Adrenal gland (tissue), 12 donors: ENCODE data around the gene TTC5. TPM values are rescaled to one million over a fixed set of nuclear protein-coding genes. Genes with fewer than 3 reads are reported as not detected.
"Not testable (repeated sequence)": the region's sequence is repeated elsewhere in the genome, so short reads cannot be mapped to it uniquely, and the experiment has no call there.

Experiments used
- DNase-seq, 7 donors: peaks; one replicate each; pipeline ENCODE4 v3.0.0-alpha.2; 2019 to 2020
- H3K27ac ChIP-seq, 5 donors: fragments of 200-600 bp; sonication (generic) in 4 of 5; 1 replicate in 3 of 5; 2 replicates in 2 of 5; pipeline versions ENCODE4 v1.5.1 to v1.8.0; 2016 to 2020; ENCODE audit warnings: mild to moderate bottlenecking in 1 of 5
- H3K27me3 ChIP-seq: fragments of 200-600 bp; 2 replicates; pipeline ENCODE4 v1.8.0; 2021
- H3K36me3 ChIP-seq, 2 donors: fragments of 200-600 bp; replicated peaks in 1 of 2; 1 replicate in 1 of 2; 2 replicates in 1 of 2; pipeline versions ENCODE4 v1.5.1 to v1.8.0; 2018 to 2022
- H3K4me1 ChIP-seq, 2 donors: fragments of 200-600 bp; replicated peaks in 1 of 2; 1 replicate in 1 of 2; 2 replicates in 1 of 2; pipeline versions ENCODE4 v1.5.1 to v1.8.0; 2018 to 2021
- H3K4me3 ChIP-seq, 4 donors: fragments of 200-600 bp; sonication (generic) in 3 of 4; one replicate each; pipeline ENCODE4 v1.5.1; 2016 to 2018
- H3K9me3 ChIP-seq, 3 donors: fragments of 200-600 bp; sonication (generic) in 1 of 3; replicated peaks in 1 of 3; 1 replicate in 2 of 3; 2 replicates in 1 of 3; pipeline versions ENCODE4 v1.5.1 to v1.8.0; 2016 to 2021
- CTCF ChIP-seq, 6 experiments: fragments of 450-650 bp in 4 of 6; fragments of 200-600 bp in 2 of 6; sonication (generic) in 1 of 6; IDR thresholded peaks; 1 replicate in 5 of 6; 2 replicates in 1 of 6; pipeline versions ENCODE4 v1.5.1 to v1.8.0; 2016 to 2021; ENCODE audit warnings: antibody characterized with exemption in 6 of 6, mild to moderate bottlenecking in 2 of 6, moderate library complexity in 1 of 6
- POLR2A ChIP-seq, 2 donors: fragments of 450-650 bp; IDR thresholded peaks; one replicate each; pipeline ENCODE4 v1.6.1; 2017; ENCODE audit warnings: antibody characterized with exemption in 2 of 2, mild to moderate bottlenecking in 2 of 2, moderate library complexity in 1 of 2
- WGBS, 4 donors: extraction: QIAGEN DNeasy Blood & Tissue Kit in 2 of 4; methylation state at CpG; one replicate each; pipeline versions ENCODE4 v1.1.5 to v1.1.7; 2013 to 2017; 5-methylcytosine and 5-hydroxymethylcytosine counted together
- intact Hi-C, 2 donors: fragments of 100-400 bp; cut with DNase I; formaldehyde crosslinking; loops; one replicate each; pipeline versions ENCODE4 v1.14.1 to v1.15.0; 2022 to 2023
- polyA plus RNA-seq, 3 donors: library from polyadenylated mRNA; stranded (reverse); fragments of 200-250 nt in 2 of 3; fragments of 350-450 nt in 1 of 3; fragmentation: Illumina TruSeq in 1 of 3; extraction: RNeasy Lipid Tissue Mini Kit (QIAGEN cat#74804) in 1 of 3; gene quantifications; one replicate each; pipeline ENCODE4 v1.2.3, GENCODE V29; 2013 to 2014
- total RNA-seq, 9 donors: library from RNA; depleted of rRNA in 4 of 9; stranded (reverse); fragments of >200 nt in 4 of 9; fragments of 120-200 nt in 1 of 9; fragmentation: NEBNext Ultra II Directional in 1 of 9; extraction: Animal tissue kit (Norgen Biotek cat#: 25700) in 1 of 9; gene quantifications; one replicate each; pipeline versions ENCODE4 v1.1.0 to v1.2.4, GENCODE V29; 2013 to 2023
- donor health status: healthy with polysubstance abuse.
- donor health status: Bipolar disorder and iron deficiency.
- donor health status: DM: yes; HTN: yes; CAD: no.
- donor health status: DM: no; HTN: no; CAD: no.
- donor health status: DM: no; HTN: no; CAD: no.
- donor health status: DM: yes; HTN: yes; CAD: no.

The TTC5 gene
- total and polyA plus RNA-seq, 12 donors, result 3.9 to 28.6 (median 15.0) TPM

DNA sequence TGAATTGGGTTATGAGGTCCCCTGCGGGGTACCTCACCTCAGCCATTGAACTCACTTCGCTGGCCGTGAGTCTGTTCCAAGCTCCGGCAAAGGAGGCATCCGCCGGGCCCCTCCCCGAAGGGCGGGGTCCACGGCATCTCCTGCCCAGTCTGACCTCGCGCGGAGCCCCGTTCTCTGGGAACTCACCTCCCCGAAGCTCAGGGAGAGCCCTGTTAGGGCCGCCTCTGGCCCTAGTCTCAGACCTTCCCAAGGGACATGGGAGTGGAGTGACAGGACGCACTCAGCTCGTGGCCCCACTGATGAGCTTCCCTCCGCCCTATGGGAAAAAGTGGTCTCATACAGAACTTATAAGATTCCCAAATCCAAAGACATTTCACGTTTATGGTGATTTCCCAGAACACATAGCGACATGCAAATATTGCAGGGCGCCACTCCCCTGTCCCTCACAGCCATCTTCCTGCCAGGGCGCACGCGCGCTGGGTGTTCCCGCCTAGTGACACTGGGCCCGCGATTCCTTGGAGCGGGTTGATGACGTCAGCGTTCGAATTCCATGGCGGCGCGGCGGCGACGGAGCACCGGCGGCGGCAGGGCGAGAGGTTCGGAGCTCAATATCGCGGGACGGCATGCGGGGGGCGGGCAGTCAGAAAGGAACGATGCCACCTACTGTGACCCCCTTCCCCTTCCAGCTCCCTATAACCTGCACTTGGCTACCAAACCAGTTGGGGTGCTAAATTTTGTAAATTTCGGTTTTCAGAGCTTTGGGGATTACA is 37.5 kb upstream of the TTC5 start, which contains the start of gene PARP2:
PARP2 (plus strand) TSS at position 544 of the 770 bp plus-strand sequence; CDS start at position 551, 7 bp downstream.
- no peaks in the 10 kb centered on the region for H3K9me3 ChIP-seq
- peak within 1 kb of the TSS; percentile 42 to 94 (median 90) for H3K27ac ChIP-seq
- peaks cover 13 to 16% of the 10 kb centered on the region in 2 donors for H3K4me1 ChIP-seq
- H3K27me3 ChIP-seq, result no peaks in the 10 kb centered on the region
- WGBS, 4 donors, result 0 to 1% (median 0%) methylated on average over 16 to 50 of the region's 50 CpGs
- peak in 2 of 6 experiments; percentile 4 to 31 for TF ChIP-seq CTCF (IDR thresholded peaks at IDR 0.05)
- peak; percentile 94 to 98 for TF ChIP-seq POLR2A (IDR thresholded peaks at IDR 0.05)
- DNase-seq, result peak; percentile 97 to 99 (median 98)
- H3K4me3 ChIP-seq, result peak within 1 kb of the TSS; percentile 64 to 75 (median 68)
- peaks cover 0 to 11% of the 10 kb centered on the region in 2 donors for H3K36me3 ChIP-seq
- intact Hi-C loops, result no loop called here

DNA sequence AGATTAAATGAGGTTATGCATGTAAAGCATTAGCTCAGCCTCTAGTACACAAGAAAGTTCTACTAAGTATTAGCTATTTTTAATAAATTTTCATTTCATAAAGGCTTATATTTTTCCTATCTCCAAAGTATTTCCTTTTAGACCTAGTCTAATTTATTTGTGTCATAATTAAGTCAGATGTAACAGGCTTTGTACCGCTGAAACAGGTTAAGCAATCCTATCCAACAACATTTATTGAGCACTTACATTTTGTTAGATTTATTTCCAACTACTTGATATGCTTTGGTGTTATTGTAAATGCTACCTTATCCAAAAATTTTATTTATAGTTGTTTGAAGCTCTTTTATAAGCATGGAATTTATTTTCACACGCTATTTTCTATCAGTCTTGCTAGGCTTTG is 35.9 kb upstream of the TTC5 start:
- no peaks in the 10 kb centered on the region for H3K9me3 ChIP-seq
- H3K27me3 ChIP-seq, result no peaks in the 10 kb centered on the region
- intact Hi-C loops, result no loop called here
- 55 to 71% (median 61%) methylated on average over 2 of the region's 2 CpGs for WGBS, 4 donors
- TF ChIP-seq CTCF (IDR thresholded peaks at IDR 0.05), result no peak
- TF ChIP-seq POLR2A (IDR thresholded peaks at IDR 0.05), result no peak
- H3K4me1 ChIP-seq, result peaks cover 7 to 8% of the 10 kb centered on the region in 2 donors
- H3K27ac ChIP-seq, result peak overlapping the region in 2 of 5 donors; percentile 89 to 90
- DNase-seq, result no peak
- peaks cover 0 to 7% of the 10 kb centered on the region in 2 donors for H3K36me3 ChIP-seq
- H3K4me3 ChIP-seq, result peak overlapping the region in 1 of 4 donors; percentile 64

DNA sequence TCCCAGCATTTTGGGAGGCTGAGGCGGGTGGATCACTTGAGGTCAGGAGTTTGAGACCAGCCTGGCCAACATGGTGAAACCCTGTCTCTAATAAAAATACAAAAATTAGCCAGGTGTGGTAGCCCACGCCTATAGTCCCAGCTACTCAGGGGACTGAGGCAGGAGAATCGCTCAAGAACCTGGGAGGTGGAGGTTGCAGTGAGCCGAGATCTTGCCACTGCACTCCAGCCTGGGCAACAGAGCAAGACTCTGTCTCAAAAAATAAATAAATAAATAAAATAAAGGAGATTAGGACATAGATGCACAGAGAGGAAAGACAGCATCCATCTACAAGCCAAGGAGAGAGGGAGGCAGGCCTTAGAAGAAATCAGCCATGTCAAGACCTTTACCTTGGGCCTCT is 35.3 kb upstream of the TTC5 start:
- H3K27ac ChIP-seq, DNase-seq, H3K27me3 ChIP-seq, H3K9me3 ChIP-seq, H3K4me3 ChIP-seq, H3K4me1 ChIP-seq, intact Hi-C loops, H3K36me3 ChIP-seq: not testable (repeated sequence)
- WGBS, 4 donors, result 94 to 98% (median 97%) methylated on average over 4 of the region's 4 CpGs

DNA sequence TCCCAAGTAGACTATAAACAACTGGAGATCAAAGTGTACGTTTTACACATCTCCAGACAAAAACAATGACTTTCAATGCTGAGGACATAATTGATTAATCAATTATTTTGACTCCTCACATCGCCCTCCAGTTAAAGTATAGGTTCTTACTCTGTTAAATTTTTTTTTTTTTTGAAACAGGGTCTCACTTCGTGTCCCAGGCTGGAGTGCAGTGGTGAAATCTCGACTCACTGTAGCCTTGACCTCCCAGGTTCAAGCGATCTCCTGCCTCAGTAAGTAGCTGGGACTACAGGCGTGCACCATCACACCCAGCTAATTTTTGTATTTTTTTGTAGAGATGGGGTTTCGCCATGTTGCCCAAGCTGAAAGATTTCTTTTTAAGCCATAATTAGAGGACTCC is 28.3 kb upstream of the TTC5 start:
- WGBS, 4 donors, result 66 to 69% (median 66%) methylated on average over 7 of the region's 7 CpGs
- no peaks in the 10 kb centered on the region for H3K27me3 ChIP-seq

More for the DNA sequence above, 28.3 kb upstream of the TTC5 start:
- Histone ChIP-seq H3K27ac (peak overlapping the region in 2 of 5 donors; percentile 81 to 88), H3K4me1 (peaks cover 8 to 18% of the 10 kb centered on the region in 2 donors), H3K9me3 (no peaks in the 10 kb centered on the region), H3K4me3 (no peak overlapping the region), H3K36me3 (no peaks in the 10 kb centered on the region)
- intact Hi-C loops, result no loop called here
- DNase-seq, result no peak
- no peak for TF ChIP-seq CTCF (IDR thresholded peaks at IDR 0.05)
- TF ChIP-seq POLR2A (IDR thresholded peaks at IDR 0.05), result no peak
